Activated CD8-positive, alpha-beta memory T cell treated with anti-CD3 and anti-CD28 coated beads, Interleukin-2, amount 50 U/mL, for 1 hour (primary cell): Measurements from ENCODE around the gene RMDN2.
"Not testable (repeated sequence)": the region's sequence is repeated elsewhere in the genome, so short reads cannot be mapped to it uniquely, and the experiment has no call there.

ENCODE experiments used
- DNase-seq: peaks from one replicate; pipeline ENCODE4 v3.0.0-alpha.2; 2020; ENCODE audit errors: extremely low read depth

The RMDN2 gene

DNA sequence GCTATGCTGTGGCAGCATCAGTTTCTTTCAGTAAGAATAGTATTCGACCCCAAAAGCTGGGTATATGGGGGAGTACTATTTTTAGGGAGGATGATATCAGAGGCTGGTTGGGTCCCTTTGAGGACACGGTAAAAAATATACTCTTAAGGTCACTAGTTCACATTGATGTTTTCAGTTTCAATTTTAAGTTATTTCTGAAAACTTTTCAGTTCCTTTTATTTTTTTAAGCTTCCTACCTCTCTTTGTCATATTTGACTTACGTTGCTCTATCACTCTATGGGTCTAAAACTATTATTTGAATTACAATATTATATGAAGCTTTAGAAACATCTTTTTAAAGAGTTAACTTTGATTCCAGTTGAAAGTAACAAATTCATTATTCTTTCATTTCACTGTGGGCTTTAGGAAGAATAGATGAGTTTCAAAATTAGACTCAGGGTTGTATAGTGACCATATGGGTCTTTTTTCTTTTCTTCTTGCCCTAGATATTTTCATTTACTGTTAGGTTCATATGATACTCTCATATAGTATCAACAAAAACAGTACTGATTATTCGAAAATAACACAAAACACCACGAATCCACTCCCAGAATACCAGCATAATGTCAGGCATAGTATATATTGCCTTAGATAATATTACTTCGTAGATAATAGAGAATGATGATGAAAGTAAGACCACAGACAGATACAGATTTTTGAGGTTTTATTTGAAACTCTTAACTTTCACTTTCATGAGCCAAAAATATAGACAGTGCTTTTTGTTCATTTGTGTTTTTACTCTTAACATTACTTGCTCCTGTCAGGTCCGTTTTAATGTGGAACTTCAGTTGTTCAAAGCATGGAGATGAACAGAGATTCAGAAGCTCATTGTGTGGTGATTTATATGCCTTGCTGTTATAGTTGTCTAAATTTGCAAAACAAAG is 9.8 kb downstream of the RMDN2 start:
- no peak for DNase-seq

GRCh38 chr2:37937568-37937967 is 12.5 kb downstream of the RMDN2 start:
- DNase-seq = not testable (repeated sequence)

GRCh38 chr2:37941267-37941666 is 16.2 kb downstream of the RMDN2 start:
- DNase-seq = not testable (repeated sequence)

DNA sequence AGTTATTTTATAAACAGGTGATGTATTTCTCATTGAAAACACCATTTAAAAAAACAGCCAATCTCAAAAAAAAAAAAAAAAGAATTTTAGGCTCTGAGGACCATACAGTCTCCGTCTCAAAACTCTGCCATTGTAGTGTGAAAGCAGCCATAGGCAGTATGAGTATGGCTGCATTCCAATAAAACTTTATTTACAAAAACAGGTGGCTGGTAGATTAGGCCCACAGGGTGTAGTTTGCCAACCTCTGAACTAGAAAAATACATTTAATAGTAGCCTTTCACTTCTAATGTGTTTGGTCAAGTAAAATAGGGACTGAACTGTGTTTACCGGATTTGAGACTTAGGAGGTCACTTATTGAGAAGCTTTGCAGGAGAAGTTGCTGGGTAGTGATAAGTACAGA is 19.2 kb downstream of the RMDN2 start:
- no peak for DNase-seq

DNA sequence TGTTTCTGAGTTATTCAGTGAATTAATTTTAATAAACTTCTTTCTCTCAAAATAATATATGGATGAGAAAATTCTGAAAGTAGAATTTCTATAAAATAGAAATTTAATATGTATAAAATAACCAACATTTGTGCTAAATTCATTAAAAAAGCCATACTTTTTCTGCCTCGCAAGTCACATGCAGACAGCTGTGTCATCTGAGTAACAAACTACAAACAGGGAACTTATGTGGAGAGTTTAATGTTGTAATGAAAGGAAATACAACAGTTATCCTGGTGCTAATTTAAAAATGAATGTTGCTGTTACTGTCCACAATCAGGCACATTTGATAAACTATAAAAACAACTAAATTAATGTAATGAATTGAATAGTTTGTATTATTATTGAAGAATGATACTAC is 22.2 kb downstream of the RMDN2 start:
- no peak for DNase-seq

- not testable (repeated sequence) for DNase-seq
Measured at GRCh38 chr2:37962018-37962739, 37.1 kb downstream of the RMDN2 start.

DNA sequence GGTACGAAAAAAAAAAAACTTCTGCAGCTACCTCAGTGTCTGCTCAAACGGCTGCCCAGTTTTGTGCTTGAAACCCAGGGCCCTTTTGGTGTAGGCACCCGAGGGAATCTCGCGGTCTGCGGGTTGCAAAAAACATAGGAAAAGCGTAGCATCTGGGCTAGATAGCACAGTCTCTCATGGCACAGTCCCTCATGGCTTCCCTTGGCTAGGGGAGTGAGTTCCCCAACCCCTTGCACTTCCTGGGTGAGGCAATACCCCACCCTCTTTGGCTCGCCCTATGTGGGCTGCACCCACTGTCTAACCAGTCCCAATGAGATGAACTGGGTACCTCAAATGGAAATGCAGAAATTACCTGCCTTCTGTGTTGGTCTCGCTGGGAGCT is 37.6 kb downstream of the RMDN2 start:
- DNase-seq = not testable (repeated sequence)

DNA sequence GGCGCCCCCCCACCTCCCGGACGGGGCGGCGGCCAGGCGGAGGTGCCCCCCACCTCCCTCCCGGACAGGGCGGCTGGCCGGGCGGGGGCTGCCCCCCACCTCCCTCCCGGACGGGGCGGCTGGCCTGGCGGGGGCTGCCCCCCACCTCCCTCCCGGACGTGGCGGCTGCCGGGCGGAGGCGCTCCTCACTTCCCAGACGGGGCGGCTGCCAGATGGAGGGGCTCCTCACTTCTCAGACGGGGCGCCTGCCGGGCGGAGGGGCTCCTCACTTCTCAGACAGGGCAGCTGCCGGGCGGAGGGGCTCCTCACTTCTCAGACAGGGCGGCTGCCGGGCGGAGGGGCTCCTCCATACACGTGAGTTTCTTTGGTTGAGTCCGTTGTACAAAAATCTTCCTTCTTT is 38.8 kb downstream of the RMDN2 start:
- DNase-seq = not testable (repeated sequence)

DNA sequence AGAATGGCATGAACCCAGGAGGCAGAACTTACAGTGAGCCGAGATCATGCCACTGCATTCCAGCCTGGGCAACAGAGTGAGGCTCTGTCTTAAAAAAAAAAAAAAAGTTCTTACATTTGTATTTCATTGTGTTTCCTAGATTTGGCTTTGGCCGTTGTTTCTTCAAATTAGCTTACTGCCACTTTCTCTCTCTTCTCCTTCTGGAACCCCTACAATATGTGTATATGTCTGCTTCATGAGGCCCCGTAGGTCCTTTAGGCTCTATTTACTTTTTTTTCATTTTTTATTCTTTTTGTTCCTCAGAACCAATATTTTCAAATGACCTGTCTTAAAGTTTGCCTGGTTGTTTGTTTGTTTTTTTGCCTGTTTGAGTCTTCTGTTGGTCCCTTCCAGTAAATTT is 41.2 kb downstream of the RMDN2 start:
- DNase-seq = no peak

DNA sequence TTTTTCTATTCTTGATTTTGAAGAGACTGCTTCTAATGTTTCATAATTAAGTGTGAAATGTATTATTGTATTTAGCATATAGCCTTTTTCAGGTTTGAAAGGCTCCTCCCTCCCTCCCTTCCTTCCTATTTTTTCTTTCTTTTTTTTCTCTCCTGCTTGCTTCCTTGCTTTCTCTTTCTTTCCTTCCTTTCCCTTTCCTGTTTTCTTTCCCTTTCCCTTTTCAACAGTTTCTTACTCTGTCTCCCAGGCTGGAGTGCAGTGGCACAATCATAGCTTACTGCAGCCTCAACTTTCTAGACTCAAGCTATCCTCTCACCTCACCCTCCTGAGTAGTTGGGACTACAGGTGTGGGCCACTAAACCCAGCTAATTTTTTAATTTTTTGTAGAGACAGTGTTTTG is 44.6 kb downstream of the RMDN2 start:
- no peak for DNase-seq

DNA sequence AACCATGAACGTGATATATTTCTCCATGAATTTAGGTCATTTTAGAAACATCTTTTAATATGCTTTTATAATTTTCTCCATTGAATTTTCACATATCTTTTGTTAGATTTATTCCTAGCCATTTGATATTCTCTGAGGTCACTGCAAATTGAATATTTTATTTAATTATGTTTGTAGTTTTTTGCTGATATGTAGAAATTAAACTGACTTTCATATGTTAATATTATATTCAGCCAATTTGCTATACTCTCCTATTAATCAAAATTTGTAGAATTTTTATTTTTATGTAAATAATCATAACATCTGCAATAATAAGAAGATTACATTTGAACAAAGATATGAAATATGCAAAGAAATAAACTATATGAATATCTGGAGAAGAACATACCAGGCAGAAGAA is 46.9 kb downstream of the RMDN2 start:
- no peak for DNase-seq

DNA sequence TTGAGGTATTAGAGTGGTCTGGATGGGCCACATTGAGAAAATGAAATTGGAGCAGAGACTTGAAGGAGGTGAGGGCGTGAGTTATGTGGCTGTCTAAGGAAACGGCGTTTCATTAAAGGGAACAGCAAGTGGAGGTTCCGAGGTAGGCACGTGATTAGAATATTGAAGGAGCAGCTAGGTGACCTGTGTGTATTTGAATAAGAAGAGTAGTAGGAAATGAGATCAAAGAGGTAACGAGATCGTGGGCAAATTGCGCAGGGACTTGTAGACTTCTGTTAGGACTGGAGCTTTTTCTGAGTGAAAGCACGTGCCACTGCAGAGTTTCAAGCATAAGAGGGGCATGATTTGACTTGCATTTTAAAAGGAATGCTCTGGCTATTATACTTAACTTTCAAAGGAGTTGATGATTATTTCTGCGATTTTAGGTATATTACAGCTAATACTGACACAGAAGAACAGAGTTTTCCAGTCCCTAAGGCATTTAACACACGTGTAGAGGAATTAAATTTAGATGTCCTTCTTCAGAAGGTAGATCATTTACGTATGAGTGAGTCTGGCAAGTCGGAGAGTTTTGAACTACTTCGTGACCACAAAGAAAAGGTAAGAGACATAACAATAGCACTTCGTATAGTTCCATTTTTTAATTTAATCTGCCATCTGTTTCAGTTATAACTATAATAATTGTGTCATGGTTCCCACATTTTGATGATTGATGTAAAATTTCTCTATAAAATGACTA is 48.7 kb downstream of the RMDN2 start:
- DNase-seq = no peak

- DNase-seq = no peak
Measured at GRCh38 chr2:37975808-37976207, 50.7 kb downstream of the RMDN2 start.

DNA sequence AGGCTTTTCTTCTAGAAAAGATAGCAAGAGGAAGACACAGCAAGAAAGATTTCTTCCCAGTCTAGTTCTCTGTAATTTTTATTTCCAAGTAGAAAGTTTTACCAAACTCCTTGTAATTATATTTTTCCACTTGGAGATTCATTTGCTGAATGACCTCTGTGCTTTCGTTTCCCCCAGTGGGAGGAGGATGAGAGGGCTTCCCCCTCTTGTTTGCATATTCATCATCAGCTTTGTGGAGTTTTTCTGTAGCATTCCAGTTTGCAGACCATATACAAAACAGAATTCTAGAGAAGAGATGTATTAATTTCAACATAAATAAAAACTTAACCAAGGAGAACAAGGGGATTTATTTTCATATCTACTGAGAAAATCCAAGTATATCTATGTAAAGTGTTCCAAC is 51.3 kb downstream of the RMDN2 start:
- no peak for DNase-seq

GRCh38 chr2:37982147-37982582 is 57.1 kb downstream of the RMDN2 start:
- peak; percentile 1 for DNase-seq

DNA sequence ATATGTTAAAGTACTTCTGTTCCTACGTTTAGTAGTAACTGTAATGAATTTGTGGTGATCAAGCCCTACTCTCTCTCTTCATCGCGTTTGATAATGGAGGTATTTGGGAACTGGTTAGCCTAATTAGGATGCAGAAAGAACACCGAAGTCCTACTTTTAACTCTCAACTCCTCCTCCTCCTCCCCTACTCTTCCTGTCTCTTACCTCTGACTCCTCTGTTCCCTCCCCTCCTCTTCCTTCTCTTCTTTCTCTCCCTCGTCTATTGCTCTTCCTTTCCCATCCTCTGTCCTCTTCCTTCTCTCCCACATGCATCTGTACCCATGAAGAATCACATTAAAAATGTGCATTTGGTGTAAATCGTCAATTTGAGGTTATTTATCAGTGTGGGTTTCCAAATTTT is 57.8 kb downstream of the RMDN2 start:
- DNase-seq = no peak

GRCh38 chr2:37983719-37984118 is 58.6 kb downstream of the RMDN2 start:
- no peak for DNase-seq

- no peak for DNase-seq
Measured at GRCh38 chr2:37984176-37984575, 59.1 kb downstream of the RMDN2 start.

DNA sequence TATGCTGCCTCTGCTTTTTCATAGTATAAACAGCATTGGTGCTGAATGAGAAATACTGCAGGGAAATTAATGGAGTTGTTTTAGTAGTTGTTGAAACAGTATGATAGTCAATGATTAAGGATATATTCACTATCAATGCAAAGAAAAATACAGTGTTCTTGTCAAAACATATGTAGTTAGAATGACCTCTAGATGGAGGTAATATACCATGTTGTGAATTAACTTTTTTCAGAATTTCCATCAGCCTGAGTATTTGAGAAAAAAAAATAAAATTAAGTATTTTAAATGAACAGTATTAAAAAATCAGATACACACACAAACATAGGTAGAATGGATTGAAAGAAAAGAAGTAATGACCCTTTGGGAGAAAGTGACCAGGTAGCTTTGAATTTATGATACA is 59.5 kb downstream of the RMDN2 start:
- no peak for DNase-seq

GRCh38 chr2:37985333-37985732 is 60.2 kb downstream of the RMDN2 start:
- no peak for DNase-seq

DNA sequence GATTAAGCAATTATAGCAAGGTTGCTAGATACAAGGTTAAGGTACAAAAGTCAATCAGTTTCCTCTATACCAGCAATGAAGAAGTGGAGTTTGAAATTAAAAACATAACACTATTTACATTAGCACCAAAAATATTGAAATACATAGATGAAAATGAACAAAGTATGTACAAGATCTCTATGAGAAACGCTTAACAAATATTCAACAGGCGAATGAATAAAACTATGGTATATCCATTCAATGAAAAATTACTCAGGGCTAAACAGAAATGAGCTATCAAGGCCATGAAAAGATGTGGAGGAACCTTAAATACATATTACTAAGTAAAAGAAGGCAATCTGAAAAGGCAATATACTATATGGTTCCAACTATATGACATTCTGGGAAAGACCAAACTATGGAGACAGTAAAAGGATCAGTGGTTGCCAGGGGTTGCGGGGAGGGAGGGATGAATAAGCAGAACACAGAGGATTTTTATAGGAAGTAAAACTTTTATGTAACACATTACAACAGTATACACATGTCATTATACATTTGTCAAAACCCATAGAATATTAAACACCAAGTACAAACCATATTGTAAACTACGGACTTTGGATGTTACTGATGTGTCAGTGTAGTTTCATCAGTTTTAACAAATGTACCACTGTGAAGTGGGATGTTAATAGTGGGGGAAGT is 62.1 kb downstream of the RMDN2 start:
- no peak for DNase-seq

DNA sequence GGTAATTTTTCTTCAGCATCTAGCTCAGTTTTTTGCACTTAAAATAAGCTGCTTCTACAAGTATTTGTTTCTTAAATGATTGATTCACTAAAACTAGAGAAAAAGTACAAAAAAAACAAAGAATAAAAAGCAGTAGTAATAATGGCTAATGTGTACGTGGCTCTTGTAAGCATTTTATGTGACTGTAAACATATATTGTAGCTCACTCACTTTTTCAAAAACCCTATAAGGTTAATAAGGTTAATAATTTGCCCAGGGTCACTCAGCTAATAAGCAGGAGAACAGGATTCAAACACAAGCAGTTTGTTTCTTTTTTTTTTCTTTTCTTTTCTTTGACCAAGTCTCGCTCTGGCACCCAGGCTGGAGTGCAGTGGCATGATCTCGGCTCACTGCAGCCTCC is 67.5 kb downstream of the RMDN2 start:
- no peak for DNase-seq
